G401.6 (cell line): ENCODE data around the gene KMT2A.
"Not testable (repeated sequence)": the region's sequence is repeated elsewhere in the genome, so short reads cannot be mapped to it uniquely, and the experiment has no call there.

Source experiments
- FAIRE-seq: peaks from 2 replicates; lab custom pipeline; 2012; peaks lifted over from hg19 to GRCh38; lab: Jason Lieb, UNC

KMT2A gene

GRCh38 chr11:118533769-118534729, 97.8 kb downstream of the KMT2A start:
- no peak for FAIRE-seq

GRCh38 chr11:118535261-118535660, 99.0 kb downstream of the KMT2A start:
- no peak for FAIRE-seq

GRCh38 chr11:118536726-118537125, 100.4 kb downstream of the KMT2A start:
- no peak for FAIRE-seq

- no peak for FAIRE-seq
Measured at GRCh38 chr11:118537409-118537980, 101.2 kb downstream of the KMT2A start.

GRCh38 chr11:118544010-118544646, 107.8 kb downstream of the KMT2A start:
- no peak for FAIRE-seq

- FAIRE-seq, result no peak
Measured at GRCh38 chr11:118544647-118545010, 108.3 kb downstream of the KMT2A start.

GRCh38 chr11:118545533-118545932, 109.2 kb downstream of the KMT2A start:
- no peak for FAIRE-seq

- no peak for FAIRE-seq
Measured at GRCh38 chr11:118547132-118547531, 110.8 kb downstream of the KMT2A start.

GRCh38 chr11:118552341-118552740, 116.0 kb downstream of the KMT2A start:
- no peak for FAIRE-seq

- FAIRE-seq, result no peak
Measured at GRCh38 chr11:118560806-118561205, 124.5 kb downstream of the KMT2A start.

- FAIRE-seq, result no peak
Measured at GRCh38 chr11:118565051-118565450, 128.8 kb downstream of the KMT2A start.

- FAIRE-seq, result no peak
Measured at GRCh38 chr11:118569670-118570069, 133.4 kb downstream of the KMT2A start.

- no peak for FAIRE-seq
Measured at GRCh38 chr11:118570787-118571186, 134.5 kb downstream of the KMT2A start.

- FAIRE-seq, result not testable (repeated sequence)
Measured at GRCh38 chr11:118571701-118572060, 135.4 kb downstream of the KMT2A start.

GRCh38 chr11:118572061-118572980, 136.0 kb downstream of the KMT2A start, which contains the start of gene ARCN1:
Gene ARCN1, plus strand, starts transcription at chr11:118572409. Its CDS starts 139 bp downstream, at chr11:118572548.
- FAIRE-seq, result no peak

GRCh38 chr11:118572981-118573550, 136.8 kb downstream of the KMT2A start:
- FAIRE-seq, result no peak

GRCh38 chr11:118574636-118575035, 138.3 kb downstream of the KMT2A start:
- FAIRE-seq, result no peak
